Endothelial cell of umbilical vein (primary cell): ENCODE data around the gene CDC42BPB.

Experiments used
- EZH2 ChIP-seq: IDR thresholded peaks from 2 replicates; pipeline ENCODE4 v1.6.1; 2012; ENCODE audit warnings: borderline replicate concordance, low read depth, mild to moderate bottlenecking, moderate library complexity, low read length, inconsistent platforms; ENCODE audit not compliant: severe bottlenecking
- MYC ChIP-seq: IDR thresholded peaks from one replicate; pipeline ENCODE4 v1.6.1; 2011; ENCODE audit warnings: mild to moderate bottlenecking, low read depth, low read length
- POLR2A ChIP-seq: IDR thresholded peaks from 2 replicates; pipeline ENCODE4 v1.6.1; 2012; ENCODE audit warnings: low read depth, mild to moderate bottlenecking, control low read depth, low read length
- POLR2AphosphoS5 ChIP-seq: IDR thresholded peaks from 2 replicates; pipeline ENCODE4 v1.6.1; 2012; ENCODE audit warnings: low read depth, mild to moderate bottlenecking, control low read depth, low read length, moderate library complexity; ENCODE audit not compliant: insufficient read depth
- TF ChIP-seq, protein P1 (sequence below), 2 donors: IDR thresholded peaks; 1 replicate in 1 of 2; 2 replicates in 1 of 2; pipeline ENCODE4 v1.5.1; 2011; ENCODE audit warnings: low read length in 2 of 2, mild to moderate bottlenecking in 2 of 2, moderate library complexity in 2 of 2, control low read depth in 1 of 2, inconsistent platforms in 1 of 2, low read depth in 1 of 2; ENCODE audit not compliant: insufficient read depth in 1 of 2; ENCODE audit errors: extremely low read depth in 1 of 2
- TF ChIP-seq, protein P2 (sequence below): IDR thresholded peaks from 2 replicates; pipeline ENCODE4 v1.6.1; 2011; ENCODE audit not compliant: insufficient read depth, insufficient read length

DNA sequence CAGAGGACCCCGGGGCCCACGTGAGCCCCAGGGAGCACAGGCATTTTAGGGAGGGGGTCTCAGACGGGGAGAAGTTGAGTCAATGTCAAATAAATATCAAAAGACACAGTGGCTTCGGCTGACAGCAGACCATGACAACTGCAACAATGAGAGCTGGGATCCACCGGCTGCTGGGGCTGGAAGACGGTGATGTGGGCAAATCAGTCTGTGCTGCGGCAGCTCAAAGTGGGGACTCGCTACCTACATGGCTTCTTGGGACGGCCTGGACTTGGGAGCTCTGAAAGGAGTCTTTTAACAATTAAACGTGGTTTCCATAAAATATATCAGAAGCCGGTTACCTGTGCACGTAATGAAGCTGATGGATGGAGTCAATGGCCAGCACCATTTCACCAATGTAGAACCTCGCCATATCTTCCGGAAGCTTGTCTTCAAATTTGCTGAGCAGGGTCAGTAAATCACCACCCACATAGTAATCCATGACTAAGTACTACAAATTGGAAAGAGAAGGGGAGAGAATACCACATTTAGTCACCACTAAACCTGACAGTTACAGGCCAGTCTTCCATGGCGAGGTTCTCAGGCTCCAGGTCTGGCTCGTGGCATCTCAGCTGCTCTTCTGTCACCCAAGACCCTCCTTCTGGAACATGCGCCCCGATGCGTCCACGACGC lies 58.0 kb downstream of the CDC42BPB start:
- TF ChIP-seq, protein P1, sequence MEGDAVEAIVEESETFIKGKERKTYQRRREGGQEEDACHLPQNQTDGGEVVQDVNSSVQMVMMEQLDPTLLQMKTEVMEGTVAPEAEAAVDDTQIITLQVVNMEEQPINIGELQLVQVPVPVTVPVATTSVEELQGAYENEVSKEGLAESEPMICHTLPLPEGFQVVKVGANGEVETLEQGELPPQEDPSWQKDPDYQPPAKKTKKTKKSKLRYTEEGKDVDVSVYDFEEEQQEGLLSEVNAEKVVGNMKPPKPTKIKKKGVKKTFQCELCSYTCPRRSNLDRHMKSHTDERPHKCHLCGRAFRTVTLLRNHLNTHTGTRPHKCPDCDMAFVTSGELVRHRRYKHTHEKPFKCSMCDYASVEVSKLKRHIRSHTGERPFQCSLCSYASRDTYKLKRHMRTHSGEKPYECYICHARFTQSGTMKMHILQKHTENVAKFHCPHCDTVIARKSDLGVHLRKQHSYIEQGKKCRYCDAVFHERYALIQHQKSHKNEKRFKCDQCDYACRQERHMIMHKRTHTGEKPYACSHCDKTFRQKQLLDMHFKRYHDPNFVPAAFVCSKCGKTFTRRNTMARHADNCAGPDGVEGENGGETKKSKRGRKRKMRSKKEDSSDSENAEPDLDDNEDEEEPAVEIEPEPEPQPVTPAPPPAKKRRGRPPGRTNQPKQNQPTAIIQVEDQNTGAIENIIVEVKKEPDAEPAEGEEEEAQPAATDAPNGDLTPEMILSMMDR (IDR thresholded peaks at IDR 0.05; ENCODE audit: extremely low read depth in 1 of 2, insufficient read depth in 1 of 2, low read depth in 1 of 2, low read length in 2 of 2), result no peak
- TF ChIP-seq MYC, result no peak
- TF ChIP-seq POLR2A, result no peak
- TF ChIP-seq POLR2AphosphoS5, result no peak
- TF ChIP-seq EZH2, result no peak
- TF ChIP-seq, protein P2, sequence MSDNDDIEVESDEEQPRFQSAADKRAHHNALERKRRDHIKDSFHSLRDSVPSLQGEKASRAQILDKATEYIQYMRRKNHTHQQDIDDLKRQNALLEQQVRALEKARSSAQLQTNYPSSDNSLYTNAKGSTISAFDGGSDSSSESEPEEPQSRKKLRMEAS, result no peak
